ENCODE results near the gene PHRF1.

Gene PHRF1

GRCh38 chr11:619628-620050 is 43.4 kb downstream of the PHRF1 start:
- no peak overlapping the region for H3K4me3 ChIP-seq (ENCODE audit: low read depth, low read length)
- no peak for DNase-seq (ENCODE audit: low read depth, low spot score)
- TF ChIP-seq, protein P1, sequence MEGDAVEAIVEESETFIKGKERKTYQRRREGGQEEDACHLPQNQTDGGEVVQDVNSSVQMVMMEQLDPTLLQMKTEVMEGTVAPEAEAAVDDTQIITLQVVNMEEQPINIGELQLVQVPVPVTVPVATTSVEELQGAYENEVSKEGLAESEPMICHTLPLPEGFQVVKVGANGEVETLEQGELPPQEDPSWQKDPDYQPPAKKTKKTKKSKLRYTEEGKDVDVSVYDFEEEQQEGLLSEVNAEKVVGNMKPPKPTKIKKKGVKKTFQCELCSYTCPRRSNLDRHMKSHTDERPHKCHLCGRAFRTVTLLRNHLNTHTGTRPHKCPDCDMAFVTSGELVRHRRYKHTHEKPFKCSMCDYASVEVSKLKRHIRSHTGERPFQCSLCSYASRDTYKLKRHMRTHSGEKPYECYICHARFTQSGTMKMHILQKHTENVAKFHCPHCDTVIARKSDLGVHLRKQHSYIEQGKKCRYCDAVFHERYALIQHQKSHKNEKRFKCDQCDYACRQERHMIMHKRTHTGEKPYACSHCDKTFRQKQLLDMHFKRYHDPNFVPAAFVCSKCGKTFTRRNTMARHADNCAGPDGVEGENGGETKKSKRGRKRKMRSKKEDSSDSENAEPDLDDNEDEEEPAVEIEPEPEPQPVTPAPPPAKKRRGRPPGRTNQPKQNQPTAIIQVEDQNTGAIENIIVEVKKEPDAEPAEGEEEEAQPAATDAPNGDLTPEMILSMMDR (IDR thresholded peaks at IDR 0.05; ENCODE audit: insufficient read depth, low read length, missing control alignments) = no peak
- POLR2A ChIA-PET = no interaction called here
- CTCF ChIA-PET = no interaction called here

DNA sequence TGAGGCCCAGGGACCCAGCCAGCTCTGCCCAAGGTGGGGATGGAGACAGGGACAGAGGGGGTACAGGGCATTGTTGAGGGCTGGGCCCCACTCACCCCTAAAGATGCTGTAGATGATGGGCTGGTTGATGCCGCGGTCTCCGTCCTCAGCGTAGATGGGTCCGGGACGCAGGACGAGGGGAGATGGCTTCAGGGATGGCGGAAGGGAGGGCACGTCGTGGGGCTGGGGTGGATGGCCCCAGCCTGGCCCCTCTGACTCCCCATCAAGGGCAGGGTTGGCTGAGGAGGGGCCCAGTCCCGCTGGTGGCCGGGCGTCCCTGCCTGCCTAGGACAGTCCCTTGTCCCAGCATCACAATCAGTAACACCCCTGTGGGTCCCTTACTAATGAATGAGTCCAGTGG is 43.9 kb downstream of the PHRF1 start:
- no peak overlapping the region for H3K4me3 ChIP-seq (ENCODE audit: low read depth, low read length)
- TF ChIP-seq, protein P1 (IDR thresholded peaks at IDR 0.05; ENCODE audit: insufficient read depth, low read length, missing control alignments) = no peak
- no peak for DNase-seq (ENCODE audit: low read depth, low spot score)
- CTCF ChIA-PET = no interaction called here
- POLR2A ChIA-PET = no interaction called here

DNA sequence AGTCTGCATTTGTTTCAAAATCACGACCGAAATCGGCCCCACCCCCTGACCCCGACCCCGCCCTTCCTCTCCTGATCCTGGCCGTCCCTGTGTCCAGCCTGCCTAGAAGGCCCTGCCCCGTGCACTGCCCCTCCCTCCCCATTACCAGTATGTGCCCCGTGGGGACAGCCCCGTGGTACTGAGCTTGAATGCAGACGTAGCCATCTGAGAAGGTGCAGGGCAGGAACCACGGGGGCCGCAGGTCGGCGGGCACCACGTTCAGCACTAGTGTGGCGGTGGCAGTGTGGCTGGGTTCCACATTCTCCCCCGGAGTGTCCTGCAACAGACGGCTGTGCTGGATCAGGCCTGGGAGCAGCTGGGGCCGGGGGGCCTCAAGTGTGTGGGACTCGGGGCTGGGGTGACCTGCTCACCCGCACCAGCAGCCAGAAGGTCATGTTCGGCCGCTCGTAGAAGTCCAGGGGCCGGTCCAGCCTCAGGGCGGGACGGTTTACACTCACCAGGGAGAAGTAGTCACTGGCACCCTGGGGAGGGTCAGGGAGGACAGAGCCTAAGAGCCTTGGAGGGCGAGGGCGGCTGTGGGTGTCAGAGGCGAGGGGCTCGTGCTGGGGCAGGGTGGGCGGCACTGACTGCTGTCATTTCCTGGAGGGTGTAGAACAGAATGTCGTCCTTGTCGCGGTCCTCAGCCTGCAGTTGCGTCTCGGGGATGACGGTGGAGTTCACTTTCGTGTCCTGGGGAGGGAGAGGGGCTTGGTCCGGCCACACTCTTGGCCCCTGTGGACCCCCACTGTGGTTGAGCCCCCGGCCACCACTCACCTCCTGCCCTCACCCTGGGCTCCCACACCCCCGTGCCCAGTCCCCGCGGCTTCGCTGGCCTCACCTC is 44.9 kb downstream of the PHRF1 start:
- no peak overlapping the region for H3K4me3 ChIP-seq (ENCODE audit: low read depth, low read length)
- POLR2A ChIA-PET = no interaction called here
- CTCF ChIA-PET = no interaction called here
- TF ChIP-seq, protein P1 (IDR thresholded peaks at IDR 0.05; ENCODE audit: insufficient read depth, low read length, missing control alignments) = no peak
- DNase-seq (ENCODE audit: low read depth, low spot score) = no peak

DNA sequence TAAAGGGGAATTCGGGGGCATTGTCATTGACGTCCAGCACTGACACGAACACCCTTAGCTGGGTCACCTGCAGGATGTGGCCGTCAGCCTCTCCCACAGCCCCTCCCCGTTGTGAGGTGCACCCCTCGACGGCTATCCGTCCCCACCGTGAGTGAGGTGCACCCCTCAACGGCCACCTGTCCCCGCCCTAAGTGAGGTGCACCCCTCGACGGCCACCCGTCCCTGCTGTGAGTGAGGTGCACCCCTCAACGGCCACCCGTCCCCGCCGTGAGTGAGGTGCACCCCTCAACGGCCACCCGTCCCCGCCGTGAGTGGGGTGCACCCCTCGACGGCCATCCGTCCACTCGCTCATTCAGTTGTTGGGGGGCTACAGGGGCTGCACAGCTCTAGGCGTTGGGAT is 45.6 kb downstream of the PHRF1 start:
- CTCF ChIA-PET = no interaction called here
- POLR2A ChIA-PET = no interaction called here

GRCh38 chr11:623349-623869 is 47.1 kb downstream of the PHRF1 start:
- no peak overlapping the region for H3K4me3 ChIP-seq (ENCODE audit: low read depth, low read length)
- ChIA-PET CTCF (no interaction called here), POLR2A (interaction anchor here (1.1 kb wide), 1 partner anchor 15 kb away, joined by 4 read pairs; no protein-coding TSS in a partner anchor)
- DNase-seq (ENCODE audit: low read depth, low spot score) = no peak
- TF ChIP-seq, protein P1 (IDR thresholded peaks at IDR 0.05; ENCODE audit: insufficient read depth, low read length, missing control alignments) = no peak

More for the DNA sequence above, 45.6 kb downstream of the PHRF1 start:
- no peak for DNase-seq (ENCODE audit: low read depth, low spot score)
- TF ChIP-seq, protein P1 (IDR thresholded peaks at IDR 0.05; ENCODE audit: insufficient read depth, low read length, missing control alignments) = no peak
- H3K4me3 ChIP-seq (ENCODE audit: low read depth, low read length) = no peak overlapping the region

GRCh38 chr11:623999-624704 is 47.9 kb downstream of the PHRF1 start:
- H3K4me3 ChIP-seq (ENCODE audit: low read depth, low read length) = no peak overlapping the region
- ChIA-PET POLR2A (interaction anchor here (1.1 kb wide), 1 partner anchor 15 kb away, joined by 4 read pairs; no protein-coding TSS in a partner anchor), CTCF (no interaction called here)
- TF ChIP-seq, protein P1 (IDR thresholded peaks at IDR 0.05; ENCODE audit: insufficient read depth, low read length, missing control alignments) = no peak
- no peak for DNase-seq (ENCODE audit: low read depth, low spot score)
